ENCODE data around the gene FAM120B. TPM values are rescaled to one million over a fixed set of nuclear protein-coding genes. Genes with fewer than 3 reads are reported as not detected.
A peak's percentile ranks its signal among the peaks of the same experiment; 100 is the strongest.
"Not testable (repeated sequence)": the region's sequence is repeated elsewhere in the genome, so short reads cannot be mapped to it uniquely, and the experiment has no call there.

FAM120B gene
- total RNA-seq, 1 donor = 14.8 TPM

DNA sequence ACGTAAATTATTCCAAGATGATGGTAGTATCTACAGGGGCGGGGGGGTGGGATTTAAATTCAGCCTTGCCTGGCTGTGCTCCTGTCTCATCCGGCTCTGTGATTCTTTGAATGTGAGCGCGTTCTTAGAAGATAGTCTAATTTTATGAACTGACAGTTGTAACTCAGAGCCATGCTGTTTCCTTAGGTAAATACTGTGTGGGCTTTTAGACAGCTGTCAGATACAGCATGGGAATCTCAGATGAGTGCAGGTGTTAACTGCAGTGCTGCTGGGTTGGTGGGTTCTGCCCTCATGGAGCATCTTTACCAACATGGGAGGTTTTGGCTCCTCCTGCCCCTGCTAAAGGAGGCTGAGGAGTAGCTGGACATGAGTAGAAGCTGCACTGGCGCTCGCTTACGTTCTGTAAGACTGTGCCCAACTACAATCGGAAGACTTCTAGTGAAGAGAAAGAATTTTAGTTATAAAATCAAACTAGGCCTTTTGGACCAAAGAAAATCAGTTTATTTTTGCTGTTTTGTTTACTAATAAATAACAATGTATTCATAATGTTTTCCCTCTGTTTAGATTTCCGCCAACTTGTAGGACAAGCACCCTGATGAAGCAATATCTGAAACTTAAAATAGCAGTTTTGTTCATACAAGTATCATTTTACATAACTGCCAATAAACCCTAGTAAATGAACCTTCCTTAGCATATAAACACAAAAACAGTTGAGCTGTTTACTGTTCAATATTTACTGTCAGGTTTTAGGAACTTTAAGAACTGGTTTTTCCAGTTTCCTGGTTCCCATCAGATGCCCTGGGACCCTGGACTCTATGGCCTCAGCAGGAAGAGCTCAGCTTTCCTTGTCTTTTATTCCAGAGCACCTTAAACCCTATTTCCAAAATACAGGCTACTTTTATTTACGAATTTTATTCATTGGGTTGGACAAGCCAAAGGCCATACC is 66.1 kb downstream of the FAM120B start:
- no peak for DNase-seq (ENCODE audit: low read depth in 2 of 3, low spot score in 2 of 3)

DNA sequence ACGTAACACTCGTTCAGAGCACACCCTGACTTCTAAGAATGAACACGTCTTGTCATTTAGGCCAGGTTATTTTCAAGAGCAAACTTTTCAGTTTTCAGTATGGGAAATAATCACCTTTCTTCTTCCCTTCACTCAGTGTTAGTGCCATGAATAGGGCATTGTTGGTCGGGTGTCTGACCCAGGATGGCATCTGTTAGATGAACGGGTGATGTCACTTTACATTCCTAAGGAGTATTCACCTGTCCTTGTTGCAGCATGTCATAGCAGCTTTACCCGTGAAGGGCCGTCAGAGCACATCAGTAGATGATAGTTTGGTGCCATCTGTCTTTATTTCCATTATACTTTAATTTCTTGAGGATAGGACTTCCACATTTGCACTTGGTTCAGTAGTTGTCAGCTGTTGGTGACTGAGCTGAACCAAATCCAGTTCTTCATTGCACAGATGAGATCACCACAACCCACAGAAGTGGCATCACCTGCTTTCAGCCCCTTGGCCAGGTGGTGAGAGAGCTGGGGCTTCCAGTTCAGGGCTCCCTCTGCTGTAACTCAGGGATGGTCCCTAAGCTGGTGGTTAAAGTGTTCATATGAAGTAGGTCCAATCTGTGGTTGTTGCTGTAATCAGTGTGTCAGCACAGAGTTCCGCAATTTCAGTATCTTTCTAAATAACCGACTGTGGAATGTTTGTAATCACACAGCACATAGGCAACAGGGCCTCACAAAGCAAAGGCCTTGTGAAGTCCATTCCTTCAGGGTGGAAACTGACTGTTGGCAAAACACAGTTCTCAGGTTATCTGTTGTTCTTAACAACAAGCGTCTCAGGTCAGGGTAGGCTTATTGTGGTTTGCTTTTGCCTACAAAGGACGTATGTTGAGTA is 68.2 kb downstream of the FAM120B start:
- DNase-seq (ENCODE audit: low read depth in 2 of 3, low spot score in 2 of 3) = no peak

DNA sequence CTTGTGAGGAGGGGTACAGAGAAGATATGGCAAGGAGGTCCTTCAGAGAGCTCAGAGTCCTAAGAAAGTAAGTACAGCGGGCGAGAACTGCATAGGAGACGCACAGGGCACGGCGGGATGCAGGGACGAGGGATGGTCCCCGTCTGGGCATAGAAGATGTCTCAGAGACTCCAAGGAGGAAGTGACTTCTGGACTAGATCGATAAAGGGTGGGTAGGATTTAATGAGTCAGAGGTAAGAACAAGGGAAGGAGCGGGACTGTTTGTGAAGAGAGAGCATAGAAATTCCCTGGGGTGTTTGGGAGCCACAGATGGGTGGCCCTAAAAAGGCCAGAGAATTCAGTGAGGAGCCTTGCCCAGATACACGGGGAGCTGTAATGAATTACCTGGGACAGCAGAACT is 69.1 kb downstream of the FAM120B start:
- DNase-seq (ENCODE audit: low read depth in 2 of 3, low spot score in 2 of 3) = no peak

DNA sequence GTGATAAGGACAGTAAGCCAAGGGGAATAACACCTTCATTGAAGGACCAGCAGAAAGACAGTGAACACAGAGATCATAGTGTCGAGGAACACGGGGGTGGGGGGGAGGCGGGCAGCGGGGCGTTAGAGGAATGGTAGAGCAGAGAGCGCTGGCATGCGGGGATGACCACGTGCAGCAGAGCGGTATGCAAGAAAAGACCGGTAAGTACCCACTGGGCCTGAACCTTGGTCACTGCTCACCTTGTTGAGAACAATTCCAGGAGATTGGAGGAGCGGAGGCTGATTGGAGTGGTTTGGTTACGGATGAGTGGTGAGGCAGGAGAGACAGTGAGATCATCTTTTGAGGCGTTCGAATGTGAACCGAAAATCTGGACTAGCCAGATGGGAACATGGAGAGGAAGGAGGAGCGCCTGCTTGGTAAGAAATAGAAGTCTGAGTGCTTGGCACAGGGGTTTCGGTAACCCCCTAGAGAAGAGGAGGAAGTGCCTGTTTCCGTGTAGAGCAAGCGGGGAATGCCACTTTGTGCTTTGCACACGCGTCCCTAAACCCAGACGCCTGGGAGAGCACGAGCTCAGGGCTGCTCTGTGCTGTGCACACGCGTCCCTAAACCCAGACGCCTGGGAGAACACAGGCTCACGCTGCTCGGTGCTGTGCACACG is 70.0 kb downstream of the FAM120B start:
- DNase-seq (ENCODE audit: low read depth in 2 of 3, low spot score in 2 of 3) = peak in 2 of 3 donors; percentile 45 to 49

DNA sequence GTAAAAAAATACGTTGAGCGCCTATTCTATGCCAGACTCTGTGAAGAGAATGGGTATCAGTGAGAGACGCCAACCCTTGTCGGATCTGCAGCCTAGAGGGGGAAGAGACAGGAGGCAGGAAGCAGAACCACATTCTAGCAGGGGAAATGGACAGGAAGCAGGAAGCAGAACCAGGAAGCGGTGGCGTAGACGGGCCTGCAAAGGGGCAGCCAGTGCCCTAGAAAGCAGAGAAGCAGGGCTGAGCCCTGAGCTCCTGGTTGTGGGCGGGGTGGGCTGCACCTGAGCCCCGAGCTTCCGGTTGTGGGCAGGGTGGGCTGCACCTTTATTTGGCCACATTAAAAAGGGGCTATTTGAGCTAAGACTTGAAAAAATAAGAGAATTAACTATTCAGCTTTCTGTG is 71.9 kb downstream of the FAM120B start:
- DNase-seq (ENCODE audit: low read depth in 2 of 3, low spot score in 2 of 3) = no peak

DNA sequence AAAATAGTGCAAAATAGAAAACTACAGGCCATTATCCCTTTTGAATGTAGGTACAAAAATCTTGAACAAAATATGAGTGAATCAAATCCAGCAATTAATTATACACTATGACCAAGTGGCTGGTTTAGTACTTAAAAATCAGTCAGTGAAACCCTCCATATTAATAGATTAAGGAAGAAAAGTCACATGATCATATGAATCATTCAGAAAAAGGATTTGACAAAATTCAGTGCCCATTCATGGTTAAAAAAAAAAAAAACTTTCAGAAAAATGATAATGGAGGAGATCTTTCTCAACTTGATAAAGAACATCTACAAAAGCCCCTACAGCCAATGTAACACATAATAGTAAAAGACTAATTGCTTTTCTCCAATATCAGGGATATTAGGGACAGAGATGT is 75.0 kb downstream of the FAM120B start:
- no peak for DNase-seq (ENCODE audit: low read depth in 2 of 3, low spot score in 2 of 3)

DNA sequence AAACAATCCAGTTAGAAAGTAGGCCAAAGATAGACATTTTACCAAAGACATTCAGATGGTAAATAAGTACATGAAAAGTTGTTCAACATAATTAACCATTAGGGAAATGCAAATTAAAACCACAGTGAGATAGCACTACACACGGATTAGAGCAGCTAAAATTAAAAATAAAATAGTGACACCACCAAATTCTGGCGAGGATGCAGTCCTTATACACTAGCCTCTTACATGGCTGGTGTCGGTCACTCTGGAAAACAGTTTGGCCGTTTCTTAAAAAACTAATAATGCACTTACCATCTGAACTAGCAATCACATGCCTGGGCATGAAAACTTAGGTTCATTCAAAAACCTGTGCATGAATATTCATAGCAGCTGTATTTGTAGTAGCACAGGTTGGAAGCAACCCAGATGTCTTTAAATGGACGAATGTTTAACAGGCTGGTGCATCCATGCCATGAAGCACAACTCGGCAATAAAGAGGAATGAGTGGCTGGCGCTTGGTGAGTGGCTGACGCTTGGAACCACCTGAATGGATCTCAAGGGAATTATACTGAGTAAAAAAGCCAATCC is 77.0 kb downstream of the FAM120B start:
- no peak for DNase-seq (ENCODE audit: low read depth in 2 of 3, low spot score in 2 of 3)

DNA sequence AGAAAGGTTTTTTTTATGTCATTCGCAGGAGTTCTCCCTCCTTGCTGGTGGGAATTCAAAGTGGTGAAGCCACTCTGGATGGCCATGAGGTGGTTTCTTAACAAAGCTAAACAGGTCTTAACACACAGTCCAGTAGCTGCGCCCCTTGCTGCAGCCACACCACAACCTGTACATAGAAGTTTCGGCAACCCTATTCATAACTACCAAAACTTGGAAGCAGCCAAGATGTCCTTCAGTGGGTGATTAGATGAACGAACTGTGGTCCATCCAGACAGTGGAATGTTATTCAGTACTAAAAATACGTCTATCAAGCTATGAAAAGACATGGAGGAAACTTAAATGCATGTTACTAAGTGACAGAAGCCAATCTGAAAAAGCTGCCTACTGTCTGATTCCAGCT is 78.9 kb downstream of the FAM120B start:
- no peak for DNase-seq (ENCODE audit: low read depth in 2 of 3, low spot score in 2 of 3)

DNA sequence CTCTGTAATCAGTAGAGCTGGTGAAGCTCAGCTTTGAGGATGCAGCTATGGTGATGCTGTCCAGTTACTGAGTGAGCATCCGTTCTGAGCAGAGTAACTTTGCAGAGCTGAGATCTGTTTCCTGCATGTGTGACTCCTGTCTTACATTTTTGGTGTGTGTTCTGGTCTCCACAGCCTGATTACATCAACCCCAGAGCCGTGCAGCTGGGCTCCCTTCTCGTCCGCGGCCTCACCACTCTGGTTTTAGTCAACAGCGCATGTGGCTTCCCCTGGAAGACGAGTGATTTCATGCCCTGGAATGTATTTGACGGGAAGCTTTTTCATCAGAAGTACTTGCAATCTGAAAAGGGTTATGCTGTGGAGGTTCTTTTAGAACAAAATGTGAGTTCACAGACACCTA is 81.6 kb downstream of the FAM120B start:
- no peak for DNase-seq (ENCODE audit: low read depth in 2 of 3, low spot score in 2 of 3)

DNA sequence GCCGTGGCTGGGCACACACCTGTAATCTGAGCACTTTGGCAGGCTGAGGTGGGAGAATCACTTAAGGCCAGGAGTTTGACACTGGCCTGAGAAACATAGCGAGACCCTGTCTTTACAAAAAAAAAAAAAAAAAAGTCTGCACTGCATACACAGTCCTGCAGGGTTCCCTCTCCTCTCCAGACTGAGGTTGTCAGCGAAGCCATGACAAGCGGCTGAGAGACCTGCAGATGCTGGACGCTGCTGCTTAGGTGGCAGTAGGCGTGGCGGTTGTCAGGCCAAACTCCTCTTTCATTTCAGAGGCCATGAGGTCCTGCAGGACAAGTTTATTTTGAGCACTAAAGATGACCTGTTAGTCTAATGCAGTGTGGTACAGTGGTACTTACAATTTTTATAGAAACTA is 86.5 kb downstream of the FAM120B start:
- DNase-seq (ENCODE audit: low read depth in 2 of 3, low spot score in 2 of 3) = no peak

DNA sequence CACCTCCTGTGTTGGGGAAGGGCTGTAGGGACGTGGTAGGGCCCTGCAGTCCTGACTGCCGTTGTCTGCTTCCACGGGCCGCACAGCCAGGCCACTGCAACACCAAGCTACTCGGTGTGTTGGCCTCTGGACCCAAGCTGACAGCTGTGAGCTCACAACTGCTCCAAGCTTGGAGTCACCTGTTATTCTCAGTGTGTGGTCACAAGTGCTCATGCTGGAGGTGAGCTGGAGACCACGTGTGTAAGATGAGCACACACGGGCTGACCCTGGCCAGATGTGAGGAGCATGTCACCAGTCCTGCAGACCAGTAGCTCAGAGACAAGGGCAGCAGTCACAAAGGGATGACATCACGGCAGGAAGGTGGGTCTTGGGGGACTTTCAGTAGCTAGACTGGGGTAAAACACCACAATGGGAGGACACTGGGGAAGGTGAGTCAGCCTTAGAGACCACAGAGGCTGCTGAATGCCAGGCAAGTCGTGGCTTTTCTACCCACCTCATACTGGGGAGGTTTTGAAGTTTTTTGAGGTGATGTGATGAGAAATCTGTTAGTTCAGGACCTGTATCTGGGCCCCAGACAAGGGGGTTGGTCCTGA is 87.3 kb downstream of the FAM120B start:
- no peak for DNase-seq (ENCODE audit: low read depth in 2 of 3, low spot score in 2 of 3)

DNA sequence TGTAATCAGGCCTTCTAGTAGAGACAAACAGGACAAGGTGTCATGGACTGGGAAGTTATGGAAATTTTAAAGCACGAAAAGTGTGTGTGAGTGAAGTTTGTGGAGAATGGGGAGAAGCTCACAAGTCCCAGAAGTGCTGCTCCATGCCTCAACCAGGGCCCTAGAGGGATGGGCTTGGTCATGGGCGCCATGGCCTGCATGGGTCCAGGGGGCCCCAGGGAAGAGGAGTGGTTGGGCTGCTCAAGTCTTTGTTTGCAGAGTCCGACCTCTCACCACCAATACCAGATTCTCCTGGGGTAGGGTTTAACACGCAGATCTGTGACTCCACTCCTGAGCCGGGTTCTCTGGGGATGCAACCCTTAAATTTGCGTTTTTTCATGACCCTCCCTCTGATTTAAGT is 88.4 kb downstream of the FAM120B start:
- DNase-seq (ENCODE audit: low read depth in 2 of 3, low spot score in 2 of 3) = no peak

DNA sequence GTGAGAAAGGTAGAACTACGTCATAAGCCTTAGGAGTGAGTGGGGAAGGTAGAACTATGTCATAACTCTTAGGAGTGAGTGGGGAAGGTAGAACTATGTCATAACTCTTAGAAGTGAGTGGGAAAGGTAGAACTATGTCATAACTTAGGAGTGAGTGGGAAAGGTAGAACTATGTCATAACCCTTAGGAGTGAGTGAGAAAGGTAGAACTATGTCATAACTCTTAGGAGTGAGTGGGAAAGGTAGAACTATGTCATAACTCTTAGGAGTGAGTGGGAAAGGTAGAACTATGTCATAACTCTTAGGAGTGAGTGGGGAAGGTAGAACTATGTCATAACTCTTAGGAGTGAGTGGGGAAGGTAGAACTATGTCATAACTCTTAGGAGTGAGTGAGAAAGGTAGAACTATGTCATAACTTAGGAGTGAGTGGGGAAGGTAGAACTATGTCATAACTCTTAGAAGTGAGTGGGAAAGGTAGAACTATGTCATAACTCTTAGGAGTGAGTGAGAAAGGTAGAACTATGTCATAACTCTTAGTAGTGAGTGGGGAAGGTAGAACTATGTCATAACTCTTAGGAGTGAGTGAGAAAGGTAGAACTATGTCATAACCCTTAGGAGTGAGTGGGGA is 92.3 kb downstream of the FAM120B start:
- DNase-seq (ENCODE audit: low read depth in 2 of 3, low spot score in 2 of 3) = not testable (repeated sequence)

DNA sequence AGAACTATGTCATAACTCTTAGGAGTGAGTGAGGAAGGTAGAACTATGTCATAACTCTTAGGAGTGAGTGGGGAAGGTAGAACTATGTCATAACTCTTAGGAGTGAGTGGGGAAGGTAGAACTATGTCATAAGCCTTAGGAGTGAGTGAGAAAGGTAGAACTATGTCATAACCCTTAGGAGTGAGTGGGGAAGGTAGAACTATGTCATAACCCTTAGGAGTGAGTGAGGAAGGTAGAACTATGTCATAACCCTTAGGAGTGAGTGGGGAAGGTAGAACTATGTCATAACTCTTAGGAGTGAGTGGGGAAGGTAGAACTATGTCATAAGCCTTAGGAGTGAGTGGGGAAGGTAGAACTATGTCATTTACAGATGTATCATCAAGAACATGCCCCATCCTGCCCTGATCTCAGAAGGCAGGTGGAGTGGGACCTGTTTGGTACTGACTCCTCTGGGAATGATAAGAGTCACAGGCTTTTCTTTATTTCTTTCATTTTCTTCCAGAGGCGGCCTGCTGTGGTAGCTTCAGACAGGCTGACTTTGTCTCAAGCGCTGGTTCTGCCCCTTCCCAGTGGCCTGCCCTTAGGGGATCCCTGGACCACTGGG is 93.5 kb downstream of the FAM120B start:
- DNase-seq (ENCODE audit: low read depth in 2 of 3, low spot score in 2 of 3) = not testable (repeated sequence)

DNA sequence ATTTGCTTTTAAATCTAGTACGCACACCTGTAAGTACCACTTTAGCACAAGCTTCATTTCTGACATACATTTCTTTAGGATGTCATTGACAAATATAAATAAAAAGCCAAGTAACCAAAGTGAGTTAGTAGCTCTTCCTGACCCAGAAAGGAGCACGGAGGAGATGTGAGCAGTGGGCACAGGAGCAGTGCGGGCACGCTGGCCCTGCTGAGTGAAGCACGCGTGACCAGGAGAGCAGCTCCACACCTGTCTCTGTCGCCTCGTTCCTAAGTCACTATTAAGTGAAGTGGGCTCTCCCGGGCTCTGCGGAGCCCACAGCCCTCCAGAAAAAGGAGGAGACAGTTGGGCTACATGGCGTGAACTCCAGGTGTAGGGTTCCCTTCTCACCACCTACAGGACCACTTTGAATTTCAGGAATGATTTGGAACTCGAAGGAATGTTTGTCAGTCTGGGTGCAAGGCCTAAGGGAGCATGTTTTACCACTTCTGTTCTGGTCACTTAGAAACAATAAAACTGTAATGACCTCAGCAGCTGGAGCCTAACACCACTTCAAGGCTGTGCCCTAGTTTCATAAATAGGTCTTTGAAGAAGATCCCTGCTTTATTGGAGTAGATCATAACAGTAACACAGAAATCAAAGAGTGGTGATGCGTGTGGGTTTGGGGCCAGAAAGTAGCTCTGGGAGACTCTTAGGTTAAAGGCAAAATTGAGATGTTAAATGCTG is 95.9 kb downstream of the FAM120B start:
- no peak for DNase-seq (ENCODE audit: low read depth in 2 of 3, low spot score in 2 of 3)

DNA sequence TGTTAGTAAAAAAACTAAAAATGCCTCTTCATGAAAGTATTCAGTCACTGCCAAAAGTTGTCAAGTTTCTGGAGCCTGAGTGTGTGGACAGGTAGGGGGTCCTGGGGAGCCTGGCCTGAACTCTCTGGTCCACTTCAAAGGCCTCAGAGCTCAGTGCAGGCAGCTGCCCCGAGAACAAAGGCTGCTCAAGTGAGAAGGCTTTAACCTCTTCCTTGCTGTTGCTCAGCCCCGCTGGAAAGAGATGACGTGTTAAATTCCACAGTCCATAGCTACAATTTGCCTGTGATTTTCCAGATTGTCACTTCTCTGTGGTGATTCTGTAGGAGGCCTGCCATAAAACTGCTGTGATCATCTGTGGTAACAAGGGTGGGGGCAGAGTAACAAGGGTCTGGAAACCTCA is 96.9 kb downstream of the FAM120B start:
- no peak for DNase-seq (ENCODE audit: low read depth in 2 of 3, low spot score in 2 of 3)

DNA sequence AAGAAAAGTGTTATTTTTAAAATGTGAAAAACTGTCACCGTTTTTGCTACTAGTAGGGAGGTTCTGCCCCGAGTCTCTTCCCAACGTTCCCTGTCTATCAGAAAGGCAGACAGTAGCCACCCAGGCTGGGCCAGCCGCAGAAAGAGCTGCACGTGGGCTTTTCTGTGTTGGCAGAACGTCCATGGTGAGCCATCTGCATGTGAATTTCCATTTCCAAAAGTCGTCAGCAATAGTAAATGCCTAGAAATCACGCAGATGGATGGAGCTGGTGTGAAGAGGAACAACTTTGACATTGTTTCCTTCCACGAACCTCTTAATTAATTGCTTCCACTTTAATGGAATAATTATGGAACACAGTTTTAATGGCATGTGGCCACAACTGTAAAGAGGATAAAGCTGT is 97.5 kb downstream of the FAM120B start:
- no peak for DNase-seq (ENCODE audit: low read depth in 2 of 3, low spot score in 2 of 3)

DNA sequence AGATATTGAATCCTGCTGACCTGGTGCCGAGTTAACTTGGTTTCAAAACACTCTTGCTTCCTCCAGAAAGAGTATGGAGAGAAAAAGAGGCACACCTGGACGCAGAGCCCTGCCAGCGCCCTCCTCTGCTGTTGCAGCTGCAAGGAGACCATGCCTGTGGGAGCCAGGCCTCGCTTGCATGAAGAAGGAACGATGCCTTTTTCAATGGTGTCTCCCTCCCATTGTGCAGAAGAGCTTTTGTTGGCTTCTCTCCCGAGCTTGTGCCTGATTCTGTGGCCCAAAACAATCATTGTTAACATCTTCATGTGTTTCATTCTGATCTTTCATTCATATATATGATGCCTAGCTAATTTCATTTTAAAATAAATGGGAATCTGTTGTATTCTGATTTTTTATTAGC is 98.1 kb downstream of the FAM120B start:
- DNase-seq (ENCODE audit: low read depth in 2 of 3, low spot score in 2 of 3) = no peak
